Neutrophil (primary cell): ENCODE data around the gene ERO1B.
A peak's percentile ranks its signal among the peaks of the same experiment; 100 is the strongest.

ENCODE experiments used
- H3K27ac ChIP-seq: fragments of 200-600 bp; sonication (generic); 2 replicates; pipeline ENCODE4 v1.5.1; 2016; ENCODE audit warnings: mild to moderate bottlenecking, moderate library complexity
- H3K27me3 ChIP-seq: fragments of 200-600 bp; sonication (generic); 2 replicates; pipeline ENCODE4 v1.6.0; 2016; ENCODE audit warnings: mild to moderate bottlenecking
- H3K36me3 ChIP-seq: fragments of 200-600 bp; sonication (generic); 2 replicates; pipeline ENCODE4 v1.5.1; 2017
- H3K4me1 ChIP-seq, 2 experiments: fragments of 200-600 bp in 1 of 2; sonication (generic) in 1 of 2; 1 replicate in 1 of 2; 2 replicates in 1 of 2; pipeline versions ENCODE4 v1.5.1 to v1.6.1; 2013 to 2016; ENCODE audit warnings: low read depth in 1 of 2, low read length in 1 of 2, mild to moderate bottlenecking in 1 of 2, moderate library complexity in 1 of 2; ENCODE audit not compliant: control insufficient read depth in 1 of 2, insufficient read depth in 1 of 2
- H3K4me3 ChIP-seq, 2 experiments: fragments of 200-600 bp in 1 of 2; sonication (generic) in 1 of 2; 1 replicate in 1 of 2; 2 replicates in 1 of 2; pipeline ENCODE4 v1.5.1; 2013 to 2016; ENCODE audit warnings: low read depth in 1 of 2, low read length in 1 of 2, mild to moderate bottlenecking in 1 of 2, moderate library complexity in 1 of 2
- H3K9me3 ChIP-seq: fragments of 200-600 bp; sonication (generic); 2 replicates; pipeline ENCODE4 v1.5.1; 2016
- CTCF ChIP-seq: fragments of 200-600 bp; sonication (generic); IDR thresholded peaks from 2 replicates; pipeline ENCODE4 v1.5.1; 2016; ENCODE audit warnings: antibody characterized with exemption

ERO1B gene

GRCh38 chr1:236281198-236281653 is 532 bp downstream of the ERO1B start:
- peak overlapping the region; percentile 75 to 93 for H3K4me3 ChIP-seq
- no peak for TF ChIP-seq CTCF
- H3K36me3 ChIP-seq, result no peaks in the 10 kb centered on the region
- H3K27me3 ChIP-seq, result peaks cover 25% of the 10 kb centered on the region
- H3K27ac ChIP-seq, result peak overlapping the region; percentile 65
- H3K9me3 ChIP-seq, result no peaks in the 10 kb centered on the region
- peaks cover 15 to 17% of the 10 kb centered on the region in 2 experiments for H3K4me1 ChIP-seq

GRCh38 chr1:236280438-236281197 is 1.1 kb downstream of the ERO1B start:
- no peak for TF ChIP-seq CTCF
- Histone ChIP-seq H3K27me3 (peaks cover 25% of the 10 kb centered on the region), H3K27ac (peak overlapping the region; percentile 65), H3K9me3 (no peaks in the 10 kb centered on the region), H3K36me3 (no peaks in the 10 kb centered on the region), H3K4me3 (peak overlapping the region; percentile 75 to 93), H3K4me1 (peaks cover 15 to 17% of the 10 kb centered on the region in 2 experiments)

- H3K4me3 ChIP-seq, result no peak overlapping the region
- H3K36me3 ChIP-seq, result no peaks in the 10 kb centered on the region
- TF ChIP-seq CTCF, result no peak
- no peak overlapping the region for H3K27ac ChIP-seq
- no peaks in the 10 kb centered on the region for H3K27me3 ChIP-seq
- H3K4me1 ChIP-seq, result peaks cover 4% of the 10 kb centered on the region in 2 experiments
- no peaks in the 10 kb centered on the region for H3K9me3 ChIP-seq
These were observed 6.2 kb downstream of the ERO1B start for GRCh38 chr1:236275586-236275985.

GRCh38 chr1:236275061-236275460 is 6.7 kb downstream of the ERO1B start:
- Histone ChIP-seq H3K27me3 (no peaks in the 10 kb centered on the region), H3K36me3 (no peaks in the 10 kb centered on the region), H3K27ac (no peak overlapping the region), H3K4me3 (no peak overlapping the region), H3K4me1 (no peaks in the 10 kb centered on the region), H3K9me3 (no peaks in the 10 kb centered on the region)
- TF ChIP-seq CTCF, result no peak

- Histone ChIP-seq H3K36me3 (no peaks in the 10 kb centered on the region), H3K27me3 (no peaks in the 10 kb centered on the region), H3K4me3 (no peak overlapping the region), H3K4me1 (no peaks in the 10 kb centered on the region), H3K27ac (no peak overlapping the region), H3K9me3 (no peaks in the 10 kb centered on the region)
- no peak for TF ChIP-seq CTCF
These were observed 8.4 kb downstream of the ERO1B start for GRCh38 chr1:236273358-236273757.
